DLD1 (cell line): ENCODE data around the gene ZDHHC18.

Source experiments
- in situ Hi-C: cut with HindIII; loops from 2 replicates; pipeline ENCODE4 v1.10.0; 2017; ENCODE audit warnings: low sequenced_read_pairs

ZDHHC18 gene

GRCh38 chr1:26889551-26890466 lies 63.3 kb downstream of the ZDHHC18 start, which contains the start of gene GPN2:
Gene GPN2, minus strand, starts transcription at chr1:26890283. Its CDS starts 187 bp downstream, at chr1:26890096.
- in situ Hi-C loops: no loop called here

- in situ Hi-C loops: no loop called here
These were observed 63.9 kb downstream of the ZDHHC18 start for GRCh38 chr1:26890467-26890796.

DNA sequence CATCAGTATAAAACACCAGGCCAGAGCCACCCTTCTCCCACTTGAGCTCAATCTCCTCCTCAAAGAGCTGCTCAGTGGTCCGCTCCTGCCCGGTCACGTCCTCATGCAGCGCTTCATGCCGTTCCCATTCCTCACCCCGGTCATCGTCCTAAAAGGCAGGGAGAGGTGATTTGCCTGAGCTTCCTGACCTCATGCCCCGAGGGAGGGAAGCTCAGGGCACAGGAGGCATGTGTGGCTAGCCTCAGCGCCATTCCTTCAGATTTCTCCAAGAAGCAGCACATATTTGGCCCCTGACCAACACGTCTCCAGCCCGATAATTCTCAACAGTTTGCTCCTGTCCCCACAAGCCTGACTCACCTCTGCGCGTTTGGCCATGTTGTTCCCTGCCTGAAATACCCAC lies 67.8 kb downstream of the ZDHHC18 start:
- in situ Hi-C loops: no loop called here

GRCh38 chr1:26897351-26897750 lies 70.9 kb downstream of the ZDHHC18 start:
- in situ Hi-C loops: no loop called here

- in situ Hi-C loops: no loop called here
These were observed 73.7 kb downstream of the ZDHHC18 start, which contains the start of gene GPATCH3 for GRCh38 chr1:26900001-26900814. Gene GPATCH3, minus strand, starts transcription at chr1:26900467. Its CDS starts 25 bp downstream, at chr1:26900442.

DNA sequence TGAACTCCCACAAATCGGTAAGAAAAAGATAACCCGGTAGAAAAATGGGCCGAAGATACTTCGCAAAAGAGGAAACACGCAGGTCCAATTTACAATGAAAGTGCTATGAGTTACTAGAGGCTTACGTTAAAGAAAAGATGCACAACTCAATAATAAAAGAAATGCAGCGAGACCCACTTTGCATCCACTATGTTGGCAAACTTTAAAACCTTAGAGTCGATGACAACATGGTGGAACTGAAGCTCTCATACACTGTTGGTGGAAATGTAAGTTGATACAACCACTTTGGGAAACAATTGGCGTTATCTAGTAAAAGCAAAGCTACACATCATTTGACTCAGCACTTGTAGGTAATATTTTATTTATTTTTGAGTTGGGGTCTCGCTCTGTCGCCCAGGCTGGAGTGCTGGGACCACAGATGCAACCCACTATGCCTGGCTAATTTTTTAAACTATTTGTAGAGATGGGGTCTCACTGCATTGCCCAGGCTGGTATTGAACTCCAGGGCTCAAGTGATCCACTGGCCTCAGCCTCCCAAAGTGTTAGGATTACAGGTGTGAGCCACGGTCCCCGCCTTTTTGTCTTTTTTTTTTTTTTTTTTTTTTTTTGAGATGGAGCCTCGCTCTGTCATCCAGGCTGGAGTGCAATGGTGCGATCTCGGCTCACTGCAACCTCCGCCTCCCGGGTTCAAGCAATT lies 74.5 kb downstream of the ZDHHC18 start:
- in situ Hi-C loops: no loop called here
